ENCODE data around the gene SLCO1B3.

- TF ChIP-seq CTCF (IDR thresholded peaks at IDR 0.05; ENCODE audit: low read length) (no peak), EZH2 (IDR thresholded peaks at IDR 0.05; ENCODE audit: borderline replicate concordance, low read length) (no peak)
These were observed 9.5 kb upstream of the SLCO1B3 start for GRCh38 chr12:20801035-20801434.

Data from OCI-LY1 (cell line).